Activated CD4-positive, alpha-beta T cell treated with anti-CD3 and anti-CD28 coated beads, Interleukin-2, amount 50 U/mL, for 1 hour (primary cell): ENCODE results near the gene BPIFB4.
"Not testable (repeated sequence)": the region's sequence is repeated elsewhere in the genome, so short reads cannot be mapped to it uniquely, and the experiment has no call there.

Experiments
- DNase-seq: peaks from one replicate; pipeline ENCODE4 v3.0.0-alpha.2; 2020

BPIFB4 gene

DNA sequence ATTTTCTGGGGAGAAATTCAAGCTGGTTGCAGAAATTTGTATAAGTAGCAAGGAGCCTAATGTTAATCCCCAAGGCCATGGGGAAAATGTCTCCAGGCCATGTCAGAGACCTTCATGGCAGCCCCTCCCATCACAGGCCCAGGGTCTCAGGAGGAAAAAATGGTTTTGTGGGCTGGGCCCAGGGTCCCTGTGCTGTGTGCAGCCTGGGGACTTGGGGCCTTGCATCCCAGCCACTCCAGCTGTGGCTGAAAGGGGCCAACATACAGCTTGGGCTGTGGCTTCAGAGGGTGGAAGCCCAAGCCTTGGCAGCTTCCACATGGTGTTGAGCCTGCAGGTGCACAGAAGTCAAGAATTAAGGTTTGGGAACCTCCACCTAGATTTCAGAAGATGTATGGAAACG, 42.9 kb downstream of the BPIFB4 start:
- DNase-seq, result not testable (repeated sequence)

DNA sequence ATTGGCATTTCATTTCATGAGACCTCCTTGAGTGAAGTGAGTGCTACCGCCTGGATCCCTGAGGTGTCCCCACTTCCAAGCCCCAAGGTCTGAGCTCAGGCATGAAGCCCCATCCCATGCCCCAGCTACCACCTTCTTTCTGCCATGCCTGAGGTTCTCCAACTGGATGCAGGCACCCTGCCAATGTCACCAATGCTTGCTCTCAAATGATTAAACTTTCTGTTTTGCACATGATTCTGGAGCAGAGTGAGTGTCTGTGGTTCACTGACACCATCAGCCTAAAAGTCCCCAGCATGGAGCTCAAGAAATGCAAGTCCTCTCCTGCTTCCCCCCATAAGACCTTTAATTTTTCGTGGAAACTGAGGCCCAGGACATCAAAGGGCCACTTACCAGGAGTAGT, 44.8 kb downstream of the BPIFB4 start:
- DNase-seq, result no peak

DNA sequence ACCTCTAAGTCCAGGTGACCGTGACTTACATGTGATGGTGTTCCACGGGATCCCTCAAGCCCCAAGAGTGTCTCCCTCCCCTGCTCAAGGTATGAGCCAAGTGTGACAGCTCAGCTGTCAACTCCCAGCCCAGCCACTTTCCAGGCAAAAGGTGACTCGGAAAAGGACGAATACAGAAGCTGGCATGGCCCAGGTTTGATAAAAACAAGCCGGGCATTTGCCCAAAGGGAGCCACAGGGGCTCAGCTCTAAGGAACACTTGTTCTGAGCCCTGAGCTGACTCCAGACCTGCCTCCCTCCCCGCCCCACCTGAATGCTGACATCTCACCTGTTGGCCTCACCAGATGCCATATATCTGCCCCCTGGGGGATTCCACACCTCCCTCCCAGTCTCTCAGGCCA, 45.6 kb downstream of the BPIFB4 start:
- no peak for DNase-seq

DNA sequence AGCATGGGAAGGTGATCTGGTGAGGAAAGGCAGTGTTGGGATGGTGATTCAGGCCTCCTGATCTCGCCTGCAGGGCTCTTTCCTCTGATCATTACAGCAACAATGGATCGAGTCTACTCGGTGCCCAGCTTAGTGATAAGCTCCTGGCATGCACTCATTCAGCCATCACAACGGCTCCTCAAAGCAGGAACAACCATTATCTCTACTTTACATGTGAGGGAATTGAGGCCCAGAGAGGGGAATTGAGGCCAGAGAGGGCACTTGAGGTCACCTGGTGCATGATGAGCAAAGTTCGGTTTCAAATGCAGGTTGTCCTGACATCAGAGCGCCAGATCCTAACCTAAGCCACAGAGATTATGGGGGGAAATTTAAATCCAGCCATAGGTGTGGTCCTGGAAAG, 46.5 kb downstream of the BPIFB4 start:
- DNase-seq, result no peak

DNA sequence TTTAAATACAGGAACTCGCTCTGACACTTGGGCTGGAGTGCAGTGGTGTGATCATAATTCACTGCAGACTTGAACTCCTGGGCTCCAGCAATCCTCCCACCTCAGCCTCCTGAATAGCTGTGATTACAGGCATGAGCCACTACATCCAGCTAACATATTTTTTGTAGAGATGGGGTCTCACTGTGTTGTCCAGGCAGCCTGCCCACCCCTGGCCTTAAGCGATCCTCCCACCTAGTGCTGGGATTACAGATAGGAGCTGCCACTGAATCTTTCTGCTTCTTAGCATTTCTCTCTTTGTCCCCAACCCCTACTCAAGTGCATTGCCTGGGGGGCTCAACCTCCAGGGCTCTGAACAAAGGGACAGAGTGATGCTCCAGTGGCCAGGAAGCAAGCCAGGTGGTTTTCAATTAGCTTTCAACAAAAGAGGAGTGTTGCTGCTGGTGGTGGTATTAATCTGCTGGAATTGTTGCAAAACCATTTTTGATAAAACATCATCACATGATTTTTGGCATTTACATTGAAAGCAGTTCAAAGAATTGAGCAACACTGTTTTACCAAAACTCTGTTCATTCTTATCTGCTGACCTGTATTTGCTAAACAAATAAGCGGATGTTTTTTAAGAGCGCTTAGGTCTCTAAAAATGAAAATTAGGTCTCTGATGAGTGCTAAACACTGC, 48.1 kb downstream of the BPIFB4 start:
- DNase-seq, result no peak

DNA sequence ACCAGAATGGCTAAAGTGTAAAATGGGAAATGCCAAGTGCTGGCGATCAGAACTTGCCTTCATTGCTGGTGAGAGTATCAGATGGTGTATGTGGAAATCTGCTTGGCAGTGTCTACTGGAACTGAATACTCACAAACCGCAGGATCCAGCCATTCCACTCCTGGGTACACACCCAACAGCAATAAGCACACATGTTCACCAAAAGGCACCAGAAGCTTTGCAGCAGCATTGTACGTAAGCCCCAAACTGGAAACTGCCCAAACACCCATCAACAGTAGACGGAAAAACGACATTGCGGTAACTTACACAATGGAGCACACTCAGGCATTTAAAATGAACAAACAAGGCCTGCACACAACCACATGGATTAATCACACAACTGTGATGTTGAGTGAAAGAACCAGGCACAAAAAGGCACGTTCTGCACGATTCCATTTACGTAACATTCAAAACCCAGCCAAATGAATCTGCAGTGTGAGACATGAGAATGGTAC, 51.2 kb downstream of the BPIFB4 start:
- no peak for DNase-seq

DNA sequence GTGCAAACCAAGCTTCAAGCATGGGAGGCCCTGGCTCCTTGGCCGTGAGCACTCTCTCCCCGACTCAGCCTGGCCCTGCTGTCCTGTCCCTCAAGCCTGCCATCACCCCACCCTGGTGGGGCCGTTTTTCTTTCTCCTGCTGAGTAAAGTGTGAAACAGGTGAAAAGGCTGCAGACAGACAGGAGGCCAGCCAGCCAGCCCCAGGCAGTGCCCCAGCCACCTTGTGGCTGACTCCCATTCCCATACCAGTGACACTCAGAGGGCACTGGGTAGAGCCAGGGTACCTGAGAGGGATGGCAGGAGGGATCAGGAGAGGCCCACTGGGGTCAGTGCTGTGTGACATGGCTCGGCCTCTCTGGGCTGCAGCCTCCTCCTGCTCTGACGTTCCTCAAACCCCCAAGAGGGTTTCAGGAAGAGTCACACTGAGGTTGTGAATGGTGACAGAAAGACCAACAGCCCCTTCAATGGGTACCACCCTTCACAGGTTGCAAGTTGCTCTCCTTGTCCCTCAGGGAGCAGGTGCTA, 52.6 kb downstream of the BPIFB4 start:
- DNase-seq, result no peak

DNA sequence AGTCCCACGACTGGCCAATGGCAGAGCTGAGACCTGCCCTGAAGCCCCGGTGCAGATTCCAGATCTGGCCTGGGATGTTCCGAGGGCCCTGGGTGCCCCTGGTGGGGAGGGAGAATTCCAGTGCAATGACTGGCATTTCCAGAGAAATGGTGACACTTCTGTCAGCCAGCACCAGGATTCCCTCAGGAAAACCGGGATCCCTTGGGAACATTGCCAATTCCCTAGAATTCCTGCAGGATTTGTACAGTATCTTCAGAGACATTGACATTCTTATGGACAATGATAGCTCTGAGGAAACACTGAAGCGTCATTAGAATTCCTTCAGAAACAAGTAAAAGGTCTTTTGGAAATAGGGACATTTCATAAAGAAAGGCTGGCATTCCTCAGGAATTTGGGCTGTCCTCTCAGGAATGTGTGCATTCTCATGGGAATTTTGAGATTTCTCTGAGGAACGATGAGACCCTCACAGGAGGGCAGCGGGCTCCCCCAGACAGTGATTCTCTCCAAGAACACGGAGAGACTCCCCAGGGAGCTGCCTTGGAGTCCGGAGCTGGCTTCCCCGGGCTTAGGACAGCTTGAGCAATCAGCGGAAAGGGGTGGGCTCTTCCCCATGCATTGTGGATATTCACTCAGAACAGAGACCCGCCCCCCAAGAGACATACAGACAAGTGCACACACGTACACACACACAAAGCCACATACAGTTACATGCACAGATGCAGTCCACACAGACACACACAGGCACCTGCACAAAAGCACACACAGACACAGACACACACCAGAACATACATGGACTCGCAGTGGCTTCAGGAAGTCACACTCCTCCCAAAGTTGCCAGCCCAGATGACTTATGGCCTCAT, 53.3 kb downstream of the BPIFB4 start:
- DNase-seq, result no peak

DNA sequence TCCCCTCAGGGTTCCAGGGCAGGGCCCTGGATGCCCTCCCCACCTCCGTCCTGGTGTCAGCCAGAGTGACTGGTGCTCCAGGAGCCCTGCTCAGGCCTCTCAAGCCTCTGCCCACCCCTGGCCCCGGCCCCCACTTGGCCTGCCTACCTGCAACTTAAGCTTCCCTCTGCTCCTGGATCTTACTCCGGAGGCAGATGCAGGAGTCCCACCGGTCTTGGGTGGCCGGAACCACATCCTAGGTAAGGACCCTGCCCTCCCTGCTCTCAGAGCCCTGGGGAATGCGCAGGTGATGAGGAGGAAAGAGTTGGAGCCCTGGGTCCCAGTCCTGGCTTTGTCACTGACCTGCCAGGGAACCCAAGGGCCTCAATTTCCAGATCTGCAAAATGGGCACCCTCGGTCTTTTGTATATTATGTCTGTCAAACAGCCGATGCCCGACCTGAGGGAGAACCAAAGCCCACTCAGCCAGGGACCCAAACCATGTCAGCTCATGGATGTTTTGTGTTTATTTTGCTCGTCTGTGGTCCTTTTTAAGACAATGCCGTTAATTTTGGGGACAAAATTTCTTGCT, 54.0 kb downstream of the BPIFB4 start:
- no peak for DNase-seq

DNA sequence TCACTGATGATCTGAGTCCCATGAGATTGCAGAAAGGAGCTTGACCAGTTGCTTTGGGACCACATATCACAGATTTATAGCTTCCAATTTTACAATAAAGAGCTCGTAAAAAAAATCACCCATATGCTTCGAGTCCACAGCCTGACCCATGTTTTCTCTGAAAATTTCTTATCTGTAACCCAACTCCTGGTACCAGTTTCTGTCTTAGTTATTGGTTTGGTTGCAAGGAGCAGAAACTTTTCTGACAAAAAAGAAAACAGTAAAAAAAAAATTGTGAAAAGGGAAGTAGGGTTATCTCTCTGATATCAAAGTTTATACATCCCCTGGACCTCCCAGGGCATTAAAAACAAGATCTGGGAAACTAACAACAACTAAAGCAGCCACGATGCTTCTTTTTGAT, 57.8 kb downstream of the BPIFB4 start:
- DNase-seq, result no peak

DNA sequence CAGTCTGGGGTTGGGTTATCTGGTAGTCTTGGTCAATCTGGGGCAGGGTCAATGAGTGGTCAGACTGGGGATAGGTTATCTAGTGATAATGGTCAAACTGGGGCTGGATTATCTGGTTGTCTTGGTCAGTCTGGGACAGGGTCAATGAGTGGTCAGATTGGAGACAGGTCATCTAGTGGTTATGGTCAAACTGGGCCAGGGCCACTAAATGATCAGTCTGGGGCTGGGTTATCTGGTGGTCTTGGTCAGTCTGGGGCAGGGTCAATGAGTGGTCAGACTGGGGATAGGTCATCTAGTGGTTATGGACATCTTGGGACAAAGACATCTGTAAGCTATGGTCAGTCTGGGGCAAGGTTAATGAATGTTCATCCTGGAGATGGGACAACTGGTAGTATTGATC, 60.0 kb downstream of the BPIFB4 start:
- DNase-seq, result no peak

DNA sequence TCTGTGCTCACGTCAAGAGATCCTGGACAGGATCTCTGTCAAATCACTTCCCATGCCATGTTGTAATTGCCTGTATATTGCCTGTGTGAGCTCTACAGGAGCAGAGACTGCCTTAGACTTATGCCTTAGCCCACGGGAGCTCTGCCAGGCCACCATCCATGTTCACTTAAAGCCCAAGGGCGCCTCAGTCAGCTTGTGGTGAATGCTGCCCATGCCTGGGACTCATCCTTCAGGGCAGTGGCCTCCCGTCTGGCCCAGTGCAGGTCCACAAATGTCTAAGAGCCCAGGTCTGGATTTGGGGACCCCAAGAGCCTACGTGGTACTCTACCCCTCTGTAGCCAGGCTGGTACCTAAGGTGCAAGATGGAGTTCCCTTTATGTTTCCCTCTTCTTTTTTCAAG, 66.1 kb downstream of the BPIFB4 start:
- DNase-seq, result no peak

DNA sequence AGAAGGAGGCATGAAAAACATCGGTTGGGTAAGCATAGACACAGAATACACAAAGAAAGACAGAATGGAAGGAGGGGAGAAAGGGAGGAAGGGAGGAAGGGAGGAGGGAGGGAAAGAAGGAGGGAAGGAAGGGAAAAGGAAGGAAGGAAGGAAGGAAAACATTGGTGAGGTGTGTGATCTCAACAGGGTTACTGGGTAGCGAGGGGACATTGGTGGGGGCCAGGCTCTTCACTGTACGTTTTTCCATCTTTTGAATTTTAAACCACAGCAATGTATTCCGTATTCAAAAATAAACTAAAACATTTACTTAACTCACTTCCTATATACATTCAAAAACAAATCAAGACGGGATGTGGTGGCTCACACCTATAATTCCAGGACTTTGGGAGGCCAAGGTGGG, 67.9 kb downstream of the BPIFB4 start:
- DNase-seq, result no peak

DNA sequence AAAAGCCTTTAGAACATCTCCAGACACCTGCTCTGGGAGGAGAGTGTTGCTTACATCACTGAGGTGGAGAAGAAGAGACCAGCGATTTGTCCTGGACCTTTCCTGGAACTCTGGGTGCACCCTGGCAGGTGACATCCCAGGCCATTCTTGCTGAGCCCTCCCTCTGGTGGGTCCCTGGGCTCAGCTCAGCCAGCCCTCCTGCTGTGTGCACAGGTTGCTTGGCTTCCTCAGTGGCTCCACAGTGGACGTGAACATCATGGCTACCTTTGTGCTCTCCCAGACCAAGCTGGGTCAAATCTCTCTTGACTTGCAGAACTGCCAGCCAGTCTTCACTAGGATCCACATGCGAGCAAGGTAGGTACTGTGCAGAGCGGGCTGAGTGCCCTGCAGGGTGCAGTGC, 68.6 kb downstream of the BPIFB4 start:
- DNase-seq, result no peak

DNA sequence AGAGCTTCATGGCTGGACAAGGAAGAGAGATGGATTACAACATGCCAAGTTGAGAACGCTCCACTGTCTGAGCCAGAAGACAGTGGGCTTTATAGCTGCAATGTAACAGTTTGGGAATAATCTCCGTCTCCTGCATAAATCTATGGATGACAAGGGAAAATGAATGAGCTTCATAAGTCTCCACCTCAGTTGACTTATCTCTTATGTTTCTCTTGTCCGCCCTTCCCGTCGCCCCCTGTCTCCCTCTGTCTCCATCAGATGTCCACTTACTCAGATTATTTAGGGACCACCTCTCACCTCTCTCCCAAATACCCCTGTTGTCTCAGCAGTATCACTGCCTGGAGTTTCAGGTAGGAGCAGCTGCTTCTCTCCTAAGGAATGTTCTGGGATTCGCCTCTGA, 74.8 kb downstream of the BPIFB4 start:
- no peak for DNase-seq

DNA sequence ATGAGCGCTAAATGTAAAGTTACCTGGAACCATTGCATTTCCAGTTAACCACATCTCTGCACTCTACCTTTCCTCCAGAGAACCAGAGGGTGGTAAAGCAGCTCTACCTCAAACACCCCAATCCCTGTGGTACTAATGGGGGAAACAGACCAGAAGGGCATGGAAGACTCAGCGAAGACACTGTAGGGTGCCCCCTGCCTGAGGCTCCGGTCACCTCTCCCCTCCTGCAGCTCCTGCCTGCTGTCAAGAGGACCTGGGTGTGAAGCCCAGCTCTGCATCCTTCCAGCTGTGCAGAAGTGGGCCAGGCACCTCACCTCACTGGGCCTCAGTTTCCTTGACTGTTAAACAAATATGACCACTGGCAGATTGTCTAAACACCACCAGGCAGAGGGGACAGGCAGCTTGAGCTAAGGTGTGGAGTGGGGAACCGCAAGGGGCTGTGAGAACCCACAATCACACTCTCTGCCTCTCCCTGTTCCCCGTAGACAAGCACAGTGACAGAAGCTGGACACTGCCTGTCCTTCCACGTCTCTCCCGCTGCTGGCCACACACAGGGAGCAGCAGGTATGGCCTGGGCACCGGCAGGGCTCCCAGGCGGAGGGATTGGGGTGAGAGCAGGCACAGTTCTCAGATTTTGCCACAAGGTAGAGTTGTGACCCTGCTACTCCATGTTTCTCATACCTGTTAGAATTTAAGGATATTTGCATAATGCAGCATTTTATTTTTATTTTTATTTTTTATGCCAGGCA, 79.4 kb downstream of the BPIFB4 start:
- DNase-seq, result no peak

DNA sequence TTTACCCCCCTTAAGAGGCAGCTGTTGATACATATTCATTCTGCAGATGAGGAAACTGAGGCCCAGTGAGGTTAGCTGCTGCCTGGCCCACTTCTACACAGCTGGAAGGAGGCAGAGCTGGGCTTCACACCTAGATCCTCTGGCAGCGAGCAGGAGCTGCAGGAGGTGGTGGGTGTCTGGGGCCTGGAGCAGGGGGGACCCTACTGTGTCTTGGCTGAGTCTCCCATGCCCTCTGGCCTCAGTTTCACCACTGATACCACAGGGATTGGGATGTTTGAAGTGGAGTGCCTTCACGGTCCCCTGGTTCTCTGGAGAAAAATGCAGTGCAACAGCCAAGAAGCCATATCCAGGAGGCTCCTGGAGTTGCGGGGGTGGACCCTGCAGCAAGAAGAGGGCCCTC, 80.3 kb downstream of the BPIFB4 start:
- DNase-seq, result no peak

DNA sequence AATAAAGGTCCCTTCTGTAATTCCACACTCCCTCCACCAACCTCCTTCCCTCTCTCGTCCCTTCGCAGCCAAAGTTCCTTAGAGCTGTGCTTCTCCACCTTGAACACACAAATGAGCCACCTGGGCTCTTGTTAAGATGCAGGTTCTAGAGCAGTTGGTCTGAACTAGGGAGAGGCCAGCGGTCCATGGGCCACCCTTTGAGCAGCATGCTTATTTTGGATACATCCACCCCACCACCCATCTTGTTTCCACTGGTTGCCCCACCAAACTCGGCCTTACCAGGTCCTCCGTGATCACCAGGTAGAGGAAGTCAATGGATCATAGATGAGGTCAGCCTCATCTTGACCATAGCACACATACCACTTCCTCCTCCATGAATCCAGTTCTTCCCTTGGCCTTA, 81.2 kb downstream of the BPIFB4 start:
- no peak for DNase-seq
